Progenitor cell of endocrine pancreas (in vitro differentiated cells): Measurements from ENCODE around the gene AP4E1. TPM values are rescaled to one million over a fixed set of nuclear protein-coding genes. Genes with fewer than 3 reads are reported as not detected.

Experiments
- DNase-seq: peaks from one replicate; pipeline ENCODE4 v3.0.0; 2021; ENCODE audit warnings: low spot score; ENCODE audit not compliant: unreplicated experiment
- H3K27ac Mint-ChIP-seq: 2 replicates; pipeline ENCODE4 v1.8.0; 2021; ENCODE audit warnings: mild to moderate bottlenecking, moderate library complexity, mixed read lengths
- H3K27me3 Mint-ChIP-seq: 2 replicates; pipeline ENCODE4 v1.8.0; 2021; ENCODE audit warnings: mixed read lengths
- H3K36me3 Mint-ChIP-seq: 2 replicates; pipeline ENCODE4 v1.8.0; 2022; ENCODE audit warnings: mixed read lengths; ENCODE audit not compliant: insufficient read depth
- H3K4me1 Mint-ChIP-seq: 2 replicates; pipeline ENCODE4 v1.8.0; 2021; ENCODE audit warnings: low read depth, mixed read lengths
- H3K4me3 Mint-ChIP-seq: 2 replicates; pipeline ENCODE4 v1.8.0; 2021; ENCODE audit warnings: low read depth, mild to moderate bottlenecking, moderate library complexity, mixed read lengths
- H3K9me3 Mint-ChIP-seq: 2 replicates; pipeline ENCODE4 v1.8.0; 2021; ENCODE audit warnings: low read depth, mixed read lengths
- CTCF ChIP-seq: fragments of 200-600 bp; sonication (generic); IDR thresholded peaks from one replicate; pipeline ENCODE4 v1.5.0; 2021; ENCODE audit warnings: antibody characterized with exemption, mild to moderate bottlenecking; ENCODE audit not compliant: unreplicated experiment
- total RNA-seq: library from RNA; stranded (reverse); gene quantifications from 2 replicates; pipeline ENCODE4 v1.2.1, GENCODE V29; 2021

Gene AP4E1
- total RNA-seq, 1 donor from 2014 or later, result 10.5 TPM

GRCh38 chr15:50876989-50877360, 31.5 kb upstream of the AP4E1 start:
- TF ChIP-seq CTCF, result peak; percentile 93
- no peaks in the 10 kb centered on the region for H3K9me3 Mint-ChIP-seq
- H3K27me3 Mint-ChIP-seq, result peaks cover 4% of the 10 kb centered on the region
- no peaks in the 10 kb centered on the region for H3K36me3 Mint-ChIP-seq
- peaks cover 6% of the 10 kb centered on the region for H3K4me1 Mint-ChIP-seq
- peak overlapping the region; percentile 15 for H3K27ac Mint-ChIP-seq
- peak; percentile 66 for DNase-seq
- H3K4me3 Mint-ChIP-seq, result no peak overlapping the region

- no peak for DNase-seq
- H3K27me3 Mint-ChIP-seq, result peaks cover 4% of the 10 kb centered on the region
- no peak overlapping the region for H3K4me3 Mint-ChIP-seq
- no peak for TF ChIP-seq CTCF
- no peaks in the 10 kb centered on the region for H3K4me1 Mint-ChIP-seq
- H3K36me3 Mint-ChIP-seq, result no peaks in the 10 kb centered on the region
- H3K9me3 Mint-ChIP-seq, result no peaks in the 10 kb centered on the region
- no peak overlapping the region for H3K27ac Mint-ChIP-seq
Measured at GRCh38 chr15:50879016-50879617, 29.4 kb upstream of the AP4E1 start.

GRCh38 chr15:50880206-50880605, 28.3 kb upstream of the AP4E1 start:
- H3K27me3 Mint-ChIP-seq, result peaks cover 4% of the 10 kb centered on the region
- H3K36me3 Mint-ChIP-seq, result no peaks in the 10 kb centered on the region
- no peak for DNase-seq
- H3K27ac Mint-ChIP-seq, result no peak overlapping the region
- no peaks in the 10 kb centered on the region for H3K4me1 Mint-ChIP-seq
- H3K9me3 Mint-ChIP-seq, result no peaks in the 10 kb centered on the region
- no peak overlapping the region for H3K4me3 Mint-ChIP-seq
- TF ChIP-seq CTCF, result no peak

GRCh38 chr15:50880651-50881114, 27.8 kb upstream of the AP4E1 start:
- H3K4me3 Mint-ChIP-seq, result no peak overlapping the region
- no peaks in the 10 kb centered on the region for H3K36me3 Mint-ChIP-seq
- no peaks in the 10 kb centered on the region for H3K9me3 Mint-ChIP-seq
- TF ChIP-seq CTCF, result no peak
- H3K27ac Mint-ChIP-seq, result no peak overlapping the region
- DNase-seq, result no peak
- H3K27me3 Mint-ChIP-seq, result peaks cover 4% of the 10 kb centered on the region
- H3K4me1 Mint-ChIP-seq, result no peaks in the 10 kb centered on the region

- peaks cover 4% of the 10 kb centered on the region for H3K27me3 Mint-ChIP-seq
- no peak for DNase-seq
- peaks cover 1% of the 10 kb centered on the region for H3K4me1 Mint-ChIP-seq
- H3K27ac Mint-ChIP-seq, result no peak overlapping the region
- no peaks in the 10 kb centered on the region for H3K9me3 Mint-ChIP-seq
- no peak overlapping the region for H3K4me3 Mint-ChIP-seq
- no peak for TF ChIP-seq CTCF
- no peaks in the 10 kb centered on the region for H3K36me3 Mint-ChIP-seq
Measured at GRCh38 chr15:50881121-50882048, 27.1 kb upstream of the AP4E1 start.
